BLaER1 (cell line): ENCODE results near the gene PDLIM3.
A peak's percentile ranks its signal among the peaks of the same experiment; 100 is the strongest.

Experiments used
- H3K27ac ChIP-seq: shearing (Covaris generic); formaldehyde crosslinking; 2 replicates; pipeline ENCODE4 v1.8.1; 2022
- H3K27me3 ChIP-seq: shearing (Covaris generic); formaldehyde crosslinking; 2 replicates; pipeline ENCODE4 v1.8.1; 2022
- H3K36me3 ChIP-seq: shearing (Covaris generic); formaldehyde crosslinking; 2 replicates; pipeline ENCODE4 v1.8.1; 2022
- H3K4me1 ChIP-seq: shearing (Covaris generic); formaldehyde crosslinking; 2 replicates; pipeline ENCODE4 v1.8.1; 2022
- H3K4me2 ChIP-seq: shearing (Covaris generic); formaldehyde crosslinking; 2 replicates; pipeline ENCODE4 v1.8.1; 2022
- H3K4me3 ChIP-seq: shearing (Covaris generic); formaldehyde crosslinking; 2 replicates; pipeline ENCODE4 v1.8.1; 2022
- H3K9ac ChIP-seq: shearing (Covaris generic); formaldehyde crosslinking; 2 replicates; pipeline ENCODE4 v1.8.1; 2022
- H3K9me3 ChIP-seq: shearing (Covaris generic); formaldehyde crosslinking; 2 replicates; pipeline ENCODE4 v1.8.1; 2022
- H4K20me1 ChIP-seq: shearing (Covaris generic); formaldehyde crosslinking; 2 replicates; pipeline ENCODE4 v1.8.1; 2022
- Cebpa-rat ChIP-seq: shearing (Covaris generic); IDR thresholded peaks from 2 replicates; pipeline ENCODE4 v1.8.1; 2022

Gene PDLIM3

DNA sequence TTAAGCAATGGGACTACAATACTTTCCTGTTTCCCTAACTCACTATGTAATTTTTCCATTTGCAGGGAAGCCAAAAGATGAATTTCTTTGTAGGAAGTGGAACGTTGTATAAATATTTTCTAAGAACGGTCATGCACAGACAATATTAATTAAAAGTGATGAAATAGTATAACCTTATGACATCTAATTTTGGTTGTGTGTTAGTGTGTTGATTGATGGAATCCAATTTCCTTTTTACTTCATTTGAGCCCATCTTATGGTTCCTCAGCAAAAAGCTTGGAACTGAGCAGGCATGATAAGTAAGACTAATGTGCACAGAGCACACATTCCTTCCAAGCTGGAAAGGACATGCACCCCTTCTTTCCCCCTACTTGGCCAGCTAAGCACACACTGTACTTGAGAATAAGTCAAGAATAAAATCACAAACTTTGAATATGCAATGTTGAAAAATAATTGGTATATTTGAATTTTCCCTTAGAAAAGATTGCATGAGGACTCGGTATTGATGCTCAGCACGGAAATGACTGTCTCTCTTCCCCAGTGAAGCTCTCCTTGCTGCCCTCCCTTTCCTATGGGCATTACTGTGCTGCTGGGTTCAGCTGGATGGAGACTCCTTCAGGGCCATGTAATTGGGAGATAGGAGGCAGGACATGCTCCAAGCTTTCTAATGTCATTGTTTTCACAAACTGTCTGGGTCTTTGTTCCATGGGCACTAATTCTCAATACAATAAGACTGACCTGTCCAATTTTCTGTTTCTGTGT, 19.2 kb upstream of the PDLIM3 start:
- Histone ChIP-seq H3K4me1 (no peaks in the 10 kb centered on the region), H3K27me3 (no peaks in the 10 kb centered on the region), H3K9me3 (no peaks in the 10 kb centered on the region), H4K20me1 (no peaks in the 10 kb centered on the region), H3K9ac (no peak overlapping the region), H3K4me2 (no peak overlapping the region), H3K27ac (no peak overlapping the region), H3K4me3 (no peak overlapping the region), H3K36me3 (no peaks in the 10 kb centered on the region)
- no peak for TF ChIP-seq Cebpa-rat

- H3K9me3 ChIP-seq = no peaks in the 10 kb centered on the region
- no peaks in the 10 kb centered on the region for H3K36me3 ChIP-seq
- no peaks in the 10 kb centered on the region for H3K4me1 ChIP-seq
- no peak overlapping the region for H3K4me3 ChIP-seq
- no peaks in the 10 kb centered on the region for H4K20me1 ChIP-seq
- H3K4me2 ChIP-seq = no peak overlapping the region
- TF ChIP-seq Cebpa-rat = no peak
- no peak overlapping the region for H3K9ac ChIP-seq
- H3K27ac ChIP-seq = no peak overlapping the region
- H3K27me3 ChIP-seq = no peaks in the 10 kb centered on the region
Measured at GRCh38 chr4:185552254-185552653, 16.9 kb upstream of the PDLIM3 start.

DNA sequence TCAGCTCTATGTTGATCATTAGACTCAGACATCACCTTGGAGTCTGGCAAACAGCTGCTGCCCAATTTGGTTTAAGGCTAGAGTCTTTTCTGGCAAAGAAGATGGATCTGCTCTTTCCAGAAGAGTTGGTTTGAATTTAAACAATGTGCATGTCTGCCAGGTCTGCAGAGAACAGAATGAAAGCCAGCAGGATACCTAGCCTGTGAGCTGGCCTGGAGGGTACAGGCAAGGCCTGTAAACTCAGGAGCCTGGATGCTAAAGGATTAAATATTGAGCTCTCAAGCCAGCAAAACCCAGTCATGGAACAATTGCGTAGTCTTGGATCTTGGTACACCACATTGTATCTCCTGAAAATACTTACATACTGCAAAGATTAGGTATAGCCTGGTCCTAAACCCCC, 15.6 kb upstream of the PDLIM3 start:
- no peak overlapping the region for H3K4me3 ChIP-seq
- H3K4me1 ChIP-seq = no peaks in the 10 kb centered on the region
- no peak overlapping the region for H3K9ac ChIP-seq
- TF ChIP-seq Cebpa-rat = no peak
- no peaks in the 10 kb centered on the region for H3K27me3 ChIP-seq
- H4K20me1 ChIP-seq = no peaks in the 10 kb centered on the region
- H3K9me3 ChIP-seq = no peaks in the 10 kb centered on the region
- H3K4me2 ChIP-seq = no peak overlapping the region
- H3K27ac ChIP-seq = no peak overlapping the region
- H3K36me3 ChIP-seq = no peaks in the 10 kb centered on the region

DNA sequence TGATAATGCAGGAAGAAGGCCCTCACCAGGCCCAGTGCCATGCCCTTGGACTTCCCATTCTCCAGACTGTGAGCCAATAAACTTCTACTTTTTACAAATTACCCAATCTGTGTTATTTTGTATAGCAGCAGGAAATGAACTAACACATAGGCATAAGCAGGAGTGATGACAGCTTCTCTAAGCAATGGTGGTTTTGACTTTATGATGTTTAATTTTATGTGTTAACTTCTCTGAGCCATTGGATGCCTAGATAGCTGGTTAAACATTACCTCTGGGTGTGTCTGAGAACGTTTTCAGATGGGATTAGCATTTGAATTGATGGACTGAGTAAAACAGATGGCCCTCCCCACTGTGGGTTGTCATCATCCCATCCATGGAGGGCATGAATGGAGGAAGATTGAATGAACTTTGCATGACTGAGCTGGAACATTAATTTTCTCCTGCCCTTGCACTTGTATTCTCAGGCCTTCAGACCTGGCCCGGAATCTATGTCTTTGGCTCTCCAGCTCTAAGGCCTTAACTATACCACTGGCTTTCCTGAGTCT, 13.9 kb upstream of the PDLIM3 start:
- Histone ChIP-seq H3K9me3 (no peaks in the 10 kb centered on the region), H4K20me1 (no peaks in the 10 kb centered on the region), H3K27me3 (no peaks in the 10 kb centered on the region), H3K27ac (no peak overlapping the region), H3K4me3 (no peak overlapping the region), H3K4me2 (no peak overlapping the region), H3K36me3 (no peaks in the 10 kb centered on the region), H3K9ac (no peak overlapping the region), H3K4me1 (no peaks in the 10 kb centered on the region)
- no peak for TF ChIP-seq Cebpa-rat

DNA sequence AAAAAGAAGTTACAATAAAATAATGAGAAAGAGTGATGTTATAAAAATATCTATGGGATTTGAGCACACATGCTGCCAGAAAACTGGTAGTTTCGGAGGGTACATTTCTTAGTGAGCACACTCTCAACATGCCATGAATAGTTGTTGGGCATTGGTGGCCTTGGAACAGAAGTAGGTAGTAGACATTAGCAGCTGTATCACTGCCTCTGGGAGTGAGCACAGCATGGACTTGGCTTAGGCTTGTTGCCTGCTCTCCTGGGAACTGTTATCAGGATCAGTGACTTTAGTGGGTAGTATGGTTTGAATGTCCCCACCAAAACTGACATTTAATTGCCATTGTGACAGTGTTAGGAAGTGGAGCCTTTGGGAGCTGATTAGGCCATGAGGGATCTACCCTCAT, 13.3 kb upstream of the PDLIM3 start:
- H3K4me2 ChIP-seq = no peak overlapping the region
- TF ChIP-seq Cebpa-rat = no peak
- no peaks in the 10 kb centered on the region for H3K27me3 ChIP-seq
- no peak overlapping the region for H3K27ac ChIP-seq
- H4K20me1 ChIP-seq = no peaks in the 10 kb centered on the region
- no peak overlapping the region for H3K9ac ChIP-seq
- H3K4me1 ChIP-seq = no peaks in the 10 kb centered on the region
- no peaks in the 10 kb centered on the region for H3K9me3 ChIP-seq
- no peak overlapping the region for H3K4me3 ChIP-seq
- H3K36me3 ChIP-seq = no peaks in the 10 kb centered on the region

- Histone ChIP-seq H3K4me1 (peaks cover 14% of the 10 kb centered on the region), H3K36me3 (no peaks in the 10 kb centered on the region), H3K9ac (no peak overlapping the region), H3K4me3 (no peak overlapping the region), H4K20me1 (no peaks in the 10 kb centered on the region), H3K4me2 (no peak overlapping the region), H3K27me3 (no peaks in the 10 kb centered on the region), H3K9me3 (no peaks in the 10 kb centered on the region), H3K27ac (no peak overlapping the region)
- no peak for TF ChIP-seq Cebpa-rat
Measured at GRCh38 chr4:185546335-185546734, 11.0 kb upstream of the PDLIM3 start.

DNA sequence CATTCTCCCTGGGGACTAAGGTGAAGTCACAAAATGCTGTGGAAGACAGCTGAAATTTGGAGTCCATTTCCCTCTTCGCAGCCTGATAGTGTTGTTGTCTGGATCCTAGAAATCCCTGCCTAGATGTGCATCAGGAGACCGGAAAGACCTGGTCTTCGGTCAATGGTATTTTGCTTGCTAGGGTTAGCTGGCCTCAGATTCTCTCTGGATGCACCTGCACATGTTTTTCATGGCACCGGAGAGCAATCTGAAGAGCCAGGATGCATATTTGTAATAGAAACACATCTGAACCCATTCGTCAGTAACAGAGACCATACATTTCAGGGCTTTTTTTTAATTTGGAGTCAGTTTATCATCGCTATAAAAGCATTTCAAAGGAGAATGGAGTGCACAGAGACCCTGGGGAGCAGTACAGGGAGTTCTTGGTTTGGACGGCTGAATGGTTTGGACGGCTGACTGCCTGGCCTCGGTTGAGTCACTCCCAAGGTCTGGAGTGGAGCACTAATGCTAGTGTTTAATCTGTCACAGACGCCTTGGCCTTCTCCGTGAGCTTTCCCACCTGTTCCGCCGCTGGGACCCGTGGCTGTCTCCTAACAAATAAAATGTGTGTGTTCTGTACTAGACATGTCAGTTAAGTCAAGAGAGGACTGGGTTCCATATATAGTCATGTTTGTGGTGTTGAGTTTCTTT, 7.5 kb upstream of the PDLIM3 start:
- Histone ChIP-seq H3K9ac (no peak overlapping the region), H3K36me3 (no peaks in the 10 kb centered on the region), H3K4me2 (peak overlapping the region; percentile 44), H3K27me3 (no peaks in the 10 kb centered on the region), H3K4me3 (no peak overlapping the region), H3K9me3 (no peaks in the 10 kb centered on the region), H3K27ac (no peak overlapping the region), H3K4me1 (peaks cover 14% of the 10 kb centered on the region), H4K20me1 (no peaks in the 10 kb centered on the region)
- no peak for TF ChIP-seq Cebpa-rat

GRCh38 chr4:185541251-185541727, 6.0 kb upstream of the PDLIM3 start:
- Histone ChIP-seq H3K4me2 (no peak overlapping the region), H3K4me3 (no peak overlapping the region), H3K27ac (no peak overlapping the region), H3K9me3 (no peaks in the 10 kb centered on the region), H3K36me3 (no peaks in the 10 kb centered on the region), H3K4me1 (peaks cover 14% of the 10 kb centered on the region), H3K9ac (no peak overlapping the region), H4K20me1 (no peaks in the 10 kb centered on the region), H3K27me3 (peaks cover 11% of the 10 kb centered on the region)
- no peak for TF ChIP-seq Cebpa-rat

DNA sequence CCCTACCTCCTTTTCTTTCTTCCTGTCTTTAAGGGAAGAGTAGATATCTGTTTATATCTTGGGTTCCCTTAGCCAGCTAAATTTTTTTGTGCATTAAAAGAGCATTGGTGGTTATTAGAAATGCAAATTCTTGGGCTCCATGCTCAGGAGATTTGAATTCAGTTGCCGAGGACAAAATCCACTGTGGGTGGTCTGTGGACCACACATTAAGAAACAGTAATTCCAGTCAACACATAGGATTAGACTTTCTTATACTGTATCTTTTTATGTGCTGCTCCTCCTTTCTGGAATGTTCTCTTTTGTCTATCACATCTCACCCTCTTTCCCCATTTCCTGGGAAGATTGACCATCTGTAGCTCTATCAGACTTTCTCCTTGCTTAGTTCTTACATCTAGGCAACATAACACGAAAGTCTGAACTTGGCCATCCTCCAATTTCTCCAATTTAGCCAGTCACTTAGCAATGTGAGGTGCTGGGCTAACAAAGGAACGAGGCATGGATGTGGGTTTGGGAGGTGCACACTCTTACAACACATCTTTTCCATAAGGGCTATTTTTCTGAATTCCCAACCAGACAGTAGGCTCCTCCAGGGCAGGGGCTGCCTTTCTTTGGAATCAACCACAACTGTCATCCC, 5.3 kb upstream of the PDLIM3 start:
- Histone ChIP-seq H4K20me1 (0 out of 2 replicates have a peak, but pooled peaks cover 4% of the 10 kb centered on the region), H3K27ac (no peak overlapping the region), H3K27me3 (peaks cover 18% of the 10 kb centered on the region), H3K9ac (no peak overlapping the region), H3K4me1 (peaks cover 14% of the 10 kb centered on the region), H3K36me3 (no peaks in the 10 kb centered on the region), H3K4me2 (no peak overlapping the region), H3K4me3 (no peak overlapping the region), H3K9me3 (no peaks in the 10 kb centered on the region)
- no peak for TF ChIP-seq Cebpa-rat

DNA sequence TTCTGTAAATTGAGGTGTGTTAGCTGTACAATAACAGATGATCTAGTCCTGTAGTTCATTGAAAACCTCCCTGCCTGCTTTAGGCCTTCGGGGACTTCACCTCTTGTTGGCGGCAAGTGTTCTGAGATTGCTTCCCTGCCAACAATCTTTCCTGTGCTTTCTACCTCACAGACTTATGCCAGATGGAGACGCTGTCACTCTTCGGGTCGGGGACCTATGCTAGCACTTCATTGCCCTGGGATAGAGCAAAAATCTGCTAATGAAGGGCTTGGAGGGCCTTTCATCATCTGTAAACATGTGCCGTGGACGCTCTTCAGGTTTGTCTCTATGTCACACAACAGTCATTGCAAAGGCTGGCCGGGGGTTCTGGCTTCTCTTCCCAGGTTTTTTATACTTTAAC, 4.7 kb upstream of the PDLIM3 start:
- H3K36me3 ChIP-seq = no peaks in the 10 kb centered on the region
- peaks cover 7% of the 10 kb centered on the region for H4K20me1 ChIP-seq
- H3K9me3 ChIP-seq = peaks cover 2% of the 10 kb centered on the region; the same call in 1 of the 2 replicates
- no peak overlapping the region for H3K4me2 ChIP-seq
- H3K4me1 ChIP-seq = peaks cover 17% of the 10 kb centered on the region
- no peak overlapping the region for H3K4me3 ChIP-seq
- no peak overlapping the region for H3K27ac ChIP-seq
- H3K27me3 ChIP-seq = peaks cover 23% of the 10 kb centered on the region
- H3K9ac ChIP-seq = no peak overlapping the region
- TF ChIP-seq Cebpa-rat = no peak
